ENCODE results near the gene ALOX5.

ALOX5 gene

DNA sequence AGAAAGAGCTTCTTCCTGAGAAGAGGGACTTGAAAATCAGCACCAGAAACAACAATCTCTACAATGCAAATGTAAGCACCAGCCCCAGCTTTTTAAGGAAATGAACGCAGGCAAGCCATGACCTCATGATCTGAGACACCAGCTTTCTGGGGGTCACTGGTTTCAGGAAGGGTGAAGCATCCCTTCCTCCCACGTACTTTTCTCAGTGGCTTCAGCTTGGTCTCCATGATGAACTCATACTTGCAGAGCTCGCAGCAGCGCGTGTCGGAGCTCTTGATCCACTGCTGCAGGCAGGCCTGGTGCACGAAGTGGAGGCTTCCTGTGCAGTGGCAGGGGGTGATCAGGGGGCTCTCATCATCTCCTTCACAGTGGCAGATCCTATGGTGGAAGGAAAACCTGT is 87.0 kb downstream of the ALOX5 start:
- Histone ChIP-seq H4K8ac (ENCODE audit: low read depth, low read length) (no peak overlapping the region), H3K27me3 (ENCODE audit: control insufficient read depth in 3 of 3, insufficient read depth in 3 of 3, low read depth in 1 of 3, low read length in 3 of 3) (no peaks in the 10 kb centered on the region), H3K4me2 (ENCODE audit: insufficient read depth, low read length, poor library complexity, severe bottlenecking) (no peak overlapping the region), H3K9me3 (replicated peaks in 1 of 2; ENCODE audit: control insufficient read depth in 2 of 2, insufficient read depth in 1 of 2, low read depth in 1 of 2, low read length in 2 of 2) (no peaks in the 10 kb centered on the region), H2AK5ac (ENCODE audit: low read depth, low read length) (no peak overlapping the region), H3K14ac (ENCODE audit: low read length) (no peak overlapping the region), H3K4me1 (ENCODE audit: control insufficient read depth in 2 of 2, insufficient read depth in 1 of 2, low read depth in 1 of 2, low read length in 2 of 2) (peaks cover 0 to 2% of the 10 kb centered on the region in 2 donors), H3K23ac (ENCODE audit: low read depth, low read length, poor library complexity) (no peak overlapping the region), H2BK120ac (ENCODE audit: low read depth, low read length) (no peak overlapping the region), H2AFZ (ENCODE audit: low read length) (no peak overlapping the region), H3K4me3 (ENCODE audit: low read length in 2 of 2) (no peak overlapping the region), H3K79me1 (ENCODE audit: low read depth, low read length) (no peaks in the 10 kb centered on the region), H3K18ac (ENCODE audit: low read length) (no peak overlapping the region), H2BK5ac (ENCODE audit: low read length) (no peak overlapping the region), H3K9ac (ENCODE audit: low read depth, low read length, poor library complexity) (no peak overlapping the region), H2BK15ac (ENCODE audit: low read length) (no peak overlapping the region), H4K91ac (ENCODE audit: low read depth, low read length, poor library complexity) (no peak overlapping the region), H2BK12ac (ENCODE audit: low read length) (no peak overlapping the region), H3K36me3 (replicated peaks in 1 of 2; ENCODE audit: control insufficient read depth in 2 of 2, insufficient read depth in 2 of 2, low read length in 2 of 2) (peaks cover 8 to 25% of the 10 kb centered on the region in 2 donors), H3K27ac (replicated peaks; ENCODE audit: low read length) (no peak overlapping the region), H3K4ac (ENCODE audit: low read length) (no peak overlapping the region)
- WGBS, 2 donors (ENCODE audit: extremely low coverage in 2 of 2, insufficient read length in 2 of 2, insufficient replicate concordance in 1 of 2), result no CpG with 5 or more reads among the region's 7 CpGs
- no peak for DNase-seq (ENCODE audit: low spot score)

DNA sequence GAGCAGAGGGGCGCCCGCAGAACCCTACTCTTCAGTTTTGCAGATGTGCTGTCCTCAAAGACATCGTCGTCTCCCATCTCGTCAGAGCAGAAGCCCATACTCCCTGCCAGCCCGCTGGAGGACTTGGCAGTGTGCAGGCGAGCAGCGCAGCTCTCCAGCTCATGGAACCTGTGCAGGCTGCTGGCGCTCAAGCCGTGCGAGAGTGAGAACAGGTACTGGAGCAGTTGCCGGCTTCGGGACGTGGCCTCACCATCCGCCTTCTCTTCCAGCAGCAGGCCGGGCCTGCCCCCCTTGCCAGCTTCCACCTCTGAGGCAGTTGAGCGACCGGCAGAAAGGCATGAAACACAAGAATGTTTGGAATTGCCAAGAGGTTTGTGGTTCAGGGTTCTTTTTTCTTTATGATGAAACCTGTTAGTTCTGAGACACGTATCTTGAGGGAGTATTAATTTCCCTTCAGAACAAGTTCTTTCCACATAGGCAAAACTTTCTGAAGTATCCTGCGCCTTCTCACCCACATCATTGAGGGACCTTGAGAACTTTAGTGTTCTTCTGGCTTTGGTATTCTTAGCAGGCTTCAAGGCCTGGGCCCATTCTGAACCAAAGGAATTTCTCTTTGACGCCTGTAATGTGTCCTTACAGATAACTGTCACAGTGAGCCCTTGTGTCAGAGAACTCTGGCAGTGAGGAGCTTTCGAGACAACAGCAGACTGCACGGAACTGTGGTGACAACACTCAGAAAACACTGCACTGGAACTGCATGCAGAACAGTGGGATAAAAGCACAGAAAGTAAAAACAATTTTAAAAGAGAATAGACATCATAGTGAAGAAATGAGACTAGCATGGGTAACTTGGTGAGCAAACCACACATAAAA is 89.5 kb downstream of the ALOX5 start:
- Histone ChIP-seq H2AK5ac (ENCODE audit: low read depth, low read length) (no peak overlapping the region), H3K79me1 (ENCODE audit: low read depth, low read length) (no peaks in the 10 kb centered on the region)
- WGBS, 2 donors (ENCODE audit: extremely low coverage in 2 of 2, insufficient read length in 2 of 2, insufficient replicate concordance in 1 of 2), result no CpG with 5 or more reads among the region's 23 CpGs

GRCh38 chr10:45464958-45465567 is 91.0 kb downstream of the ALOX5 start:
- no peaks in the 10 kb centered on the region for H3K27me3 ChIP-seq (ENCODE audit: control insufficient read depth in 3 of 3, insufficient read depth in 3 of 3, low read depth in 1 of 3, low read length in 3 of 3)
- H2BK120ac ChIP-seq (ENCODE audit: low read depth, low read length), result no peak overlapping the region
- H3K4me2 ChIP-seq (ENCODE audit: insufficient read depth, low read length, poor library complexity, severe bottlenecking), result no peak overlapping the region
- no peak overlapping the region for H3K4ac ChIP-seq (ENCODE audit: low read length)
- no peak overlapping the region for H2AK5ac ChIP-seq (ENCODE audit: low read depth, low read length)
- H2AFZ ChIP-seq (ENCODE audit: low read length), result peak overlapping the region; percentile 11
- peak; percentile 57 for DNase-seq (ENCODE audit: low spot score)
- no peak overlapping the region for H4K91ac ChIP-seq (ENCODE audit: low read depth, low read length, poor library complexity)
- no peak overlapping the region for H3K4me3 ChIP-seq (ENCODE audit: low read length in 2 of 2)
- no peak overlapping the region for H3K23ac ChIP-seq (ENCODE audit: low read depth, low read length, poor library complexity)
- H3K9ac ChIP-seq (ENCODE audit: low read depth, low read length, poor library complexity), result no peak overlapping the region
- no peaks in the 10 kb centered on the region for H3K79me1 ChIP-seq (ENCODE audit: low read depth, low read length)
- WGBS, 2 donors (ENCODE audit: extremely low coverage in 2 of 2, insufficient read length in 2 of 2, insufficient replicate concordance in 1 of 2), result no CpG with 5 or more reads among the region's 6 CpGs
- H3K4me1 ChIP-seq (ENCODE audit: control insufficient read depth in 2 of 2, insufficient read depth in 1 of 2, low read depth in 1 of 2, low read length in 2 of 2), result peaks cover 0 to 2% of the 10 kb centered on the region in 2 donors
- H4K8ac ChIP-seq (ENCODE audit: low read depth, low read length), result no peak overlapping the region
- H3K18ac ChIP-seq (ENCODE audit: low read length), result no peak overlapping the region
- no peak overlapping the region for H2BK12ac ChIP-seq (ENCODE audit: low read length)
- no peak overlapping the region for H3K27ac ChIP-seq (replicated peaks; ENCODE audit: low read length)
- H2BK15ac ChIP-seq (ENCODE audit: low read length), result no peak overlapping the region
- H3K9me3 ChIP-seq (replicated peaks in 1 of 2; ENCODE audit: control insufficient read depth in 2 of 2, insufficient read depth in 1 of 2, low read depth in 1 of 2, low read length in 2 of 2), result no peaks in the 10 kb centered on the region
- H3K36me3 ChIP-seq (replicated peaks in 1 of 2; ENCODE audit: control insufficient read depth in 2 of 2, insufficient read depth in 2 of 2, low read length in 2 of 2), result peaks cover 0 to 8% of the 10 kb centered on the region in 2 donors
- H2BK5ac ChIP-seq (ENCODE audit: low read length), result no peak overlapping the region
- no peak overlapping the region for H3K14ac ChIP-seq (ENCODE audit: low read length)

More for the DNA sequence above, 89.5 kb downstream of the ALOX5 start:
- H3K27me3 ChIP-seq (ENCODE audit: control insufficient read depth in 3 of 3, insufficient read depth in 3 of 3, low read depth in 1 of 3, low read length in 3 of 3), result no peaks in the 10 kb centered on the region
- no peak overlapping the region for H3K14ac ChIP-seq (ENCODE audit: low read length)
- H2AFZ ChIP-seq (ENCODE audit: low read length), result no peak overlapping the region
- H2BK5ac ChIP-seq (ENCODE audit: low read length), result no peak overlapping the region
- no peak overlapping the region for H3K18ac ChIP-seq (ENCODE audit: low read length)
- peaks cover 0 to 2% of the 10 kb centered on the region in 2 donors for H3K4me1 ChIP-seq (ENCODE audit: control insufficient read depth in 2 of 2, insufficient read depth in 1 of 2, low read depth in 1 of 2, low read length in 2 of 2)
- no peak overlapping the region for H4K91ac ChIP-seq (ENCODE audit: low read depth, low read length, poor library complexity)
- H3K36me3 ChIP-seq (replicated peaks in 1 of 2; ENCODE audit: control insufficient read depth in 2 of 2, insufficient read depth in 2 of 2, low read length in 2 of 2), result peaks cover 5 to 19% of the 10 kb centered on the region in 2 donors
- no peak overlapping the region for H3K4me2 ChIP-seq (ENCODE audit: insufficient read depth, low read length, poor library complexity, severe bottlenecking)
- no peak overlapping the region for H3K27ac ChIP-seq (replicated peaks; ENCODE audit: low read length)
- no peak overlapping the region for H2BK120ac ChIP-seq (ENCODE audit: low read depth, low read length)
- no peak overlapping the region for H3K9ac ChIP-seq (ENCODE audit: low read depth, low read length, poor library complexity)
- H4K8ac ChIP-seq (ENCODE audit: low read depth, low read length), result no peak overlapping the region
- no peak for DNase-seq (ENCODE audit: low spot score)
- no peak overlapping the region for H3K4ac ChIP-seq (ENCODE audit: low read length)
- H3K23ac ChIP-seq (ENCODE audit: low read depth, low read length, poor library complexity), result peak overlapping the region; percentile 18
- no peaks in the 10 kb centered on the region for H3K9me3 ChIP-seq (replicated peaks in 1 of 2; ENCODE audit: control insufficient read depth in 2 of 2, insufficient read depth in 1 of 2, low read depth in 1 of 2, low read length in 2 of 2)
- H2BK12ac ChIP-seq (ENCODE audit: low read length), result no peak overlapping the region
- H2BK15ac ChIP-seq (ENCODE audit: low read length), result no peak overlapping the region
- no peak overlapping the region for H3K4me3 ChIP-seq (ENCODE audit: low read length in 2 of 2)

GRCh38 chr10:45466784-45467183 is 92.8 kb downstream of the ALOX5 start:
- no peak for DNase-seq (ENCODE audit: low spot score)
- no peak overlapping the region for H4K91ac ChIP-seq (ENCODE audit: low read depth, low read length, poor library complexity)
- H2AFZ ChIP-seq (ENCODE audit: low read length), result no peak overlapping the region
- no peak overlapping the region for H3K4me2 ChIP-seq (ENCODE audit: insufficient read depth, low read length, poor library complexity, severe bottlenecking)
- no CpG with 5 or more reads among the region's 5 CpGs for WGBS, 2 donors (ENCODE audit: extremely low coverage in 2 of 2, insufficient read length in 2 of 2, insufficient replicate concordance in 1 of 2)
- no peak overlapping the region for H3K4ac ChIP-seq (ENCODE audit: low read length)
- no peak overlapping the region for H2BK12ac ChIP-seq (ENCODE audit: low read length)
- H3K36me3 ChIP-seq (replicated peaks in 1 of 2; ENCODE audit: control insufficient read depth in 2 of 2, insufficient read depth in 2 of 2, low read length in 2 of 2), result no peaks in the 10 kb centered on the region
- H3K9me3 ChIP-seq (replicated peaks in 1 of 2; ENCODE audit: control insufficient read depth in 2 of 2, insufficient read depth in 1 of 2, low read depth in 1 of 2, low read length in 2 of 2), result no peaks in the 10 kb centered on the region
- H2BK15ac ChIP-seq (ENCODE audit: low read length), result no peak overlapping the region
- H3K18ac ChIP-seq (ENCODE audit: low read length), result no peak overlapping the region
- no peak overlapping the region for H4K8ac ChIP-seq (ENCODE audit: low read depth, low read length)
- peaks cover 2 to 6% of the 10 kb centered on the region in 2 donors for H3K4me1 ChIP-seq (ENCODE audit: control insufficient read depth in 2 of 2, insufficient read depth in 1 of 2, low read depth in 1 of 2, low read length in 2 of 2)
- H2BK5ac ChIP-seq (ENCODE audit: low read length), result no peak overlapping the region
- H3K27me3 ChIP-seq (ENCODE audit: control insufficient read depth in 3 of 3, insufficient read depth in 3 of 3, low read depth in 1 of 3, low read length in 3 of 3), result no peaks in the 10 kb centered on the region
- H3K4me3 ChIP-seq (ENCODE audit: low read length in 2 of 2), result no peak overlapping the region
- no peak overlapping the region for H2BK120ac ChIP-seq (ENCODE audit: low read depth, low read length)
- H3K27ac ChIP-seq (replicated peaks; ENCODE audit: low read length), result no peak overlapping the region
- H3K23ac ChIP-seq (ENCODE audit: low read depth, low read length, poor library complexity), result no peak overlapping the region
- no peak overlapping the region for H3K14ac ChIP-seq (ENCODE audit: low read length)
- no peaks in the 10 kb centered on the region for H3K79me1 ChIP-seq (ENCODE audit: low read depth, low read length)
- no peak overlapping the region for H3K9ac ChIP-seq (ENCODE audit: low read depth, low read length, poor library complexity)
- no peak overlapping the region for H2AK5ac ChIP-seq (ENCODE audit: low read depth, low read length)
